ENCODE results near the gene EPHB2. TPM values are rescaled to one million over a fixed set of nuclear protein-coding genes. Genes with fewer than 3 reads are reported as not detected.

EPHB2 gene
- total RNA-seq, 1 donor from 2014 or later: 62.0 TPM

GRCh38 chr1:22777388-22778057 lies 66.9 kb downstream of the EPHB2 start:
- no peak for DNase-seq (ENCODE audit: low read depth, low spot score)

GRCh38 chr1:22778408-22778807 lies 67.8 kb downstream of the EPHB2 start:
- DNase-seq (ENCODE audit: low read depth, low spot score): no peak

GRCh38 chr1:22778862-22779520 lies 68.4 kb downstream of the EPHB2 start:
- DNase-seq (ENCODE audit: low read depth, low spot score): no peak

- DNase-seq (ENCODE audit: low read depth, low spot score): no peak
Observed at GRCh38 chr1:22780696-22781095, 70.1 kb downstream of the EPHB2 start.

- DNase-seq (ENCODE audit: low read depth, low spot score): no peak
Observed at GRCh38 chr1:22781483-22781882, 70.8 kb downstream of the EPHB2 start.

- DNase-seq (ENCODE audit: low read depth, low spot score): no peak
Observed at GRCh38 chr1:22782406-22782805, 71.8 kb downstream of the EPHB2 start.

GRCh38 chr1:22784317-22784716 lies 73.7 kb downstream of the EPHB2 start:
- no peak for DNase-seq (ENCODE audit: low read depth, low spot score)

GRCh38 chr1:22784737-22785136 lies 74.1 kb downstream of the EPHB2 start:
- no peak for DNase-seq (ENCODE audit: low read depth, low spot score)

GRCh38 chr1:22786101-22786500 lies 75.5 kb downstream of the EPHB2 start:
- DNase-seq (ENCODE audit: low read depth, low spot score): no peak

GRCh38 chr1:22786719-22787489 lies 76.3 kb downstream of the EPHB2 start:
- DNase-seq (ENCODE audit: low read depth, low spot score): no peak

- no peak for DNase-seq (ENCODE audit: low read depth, low spot score)
Observed at GRCh38 chr1:22787636-22788035, 77.0 kb downstream of the EPHB2 start.

GRCh38 chr1:22788254-22788661 lies 77.6 kb downstream of the EPHB2 start:
- DNase-seq (ENCODE audit: low read depth, low spot score): no peak

- no peak for DNase-seq (ENCODE audit: low read depth, low spot score)
Observed at GRCh38 chr1:22789356-22789994, 78.8 kb downstream of the EPHB2 start.

- DNase-seq (ENCODE audit: low read depth, low spot score): no peak
Observed at GRCh38 chr1:22790232-22791008, 79.8 kb downstream of the EPHB2 start.

GRCh38 chr1:22791831-22792347 lies 81.2 kb downstream of the EPHB2 start:
- no peak for DNase-seq (ENCODE audit: low read depth, low spot score)

- no peak for DNase-seq (ENCODE audit: low read depth, low spot score)
Observed at GRCh38 chr1:22792396-22793160, 81.9 kb downstream of the EPHB2 start.

GRCh38 chr1:22793647-22794046 lies 83.0 kb downstream of the EPHB2 start:
- no peak for DNase-seq (ENCODE audit: low read depth, low spot score)

GRCh38 chr1:22794647-22795365 lies 84.2 kb downstream of the EPHB2 start:
- no peak for DNase-seq (ENCODE audit: low read depth, low spot score)

- DNase-seq (ENCODE audit: low read depth, low spot score): no peak
Observed at GRCh38 chr1:22795366-22795714, 84.7 kb downstream of the EPHB2 start.

GRCh38 chr1:22796642-22797041 lies 86.0 kb downstream of the EPHB2 start:
- DNase-seq (ENCODE audit: low read depth, low spot score): no peak
